HepG2 (cell line): Measurements from ENCODE around the gene RSRC2.

Experiments used
- ATAD3A ChIP-seq: sonication (generic); formaldehyde crosslinking; IDR thresholded peaks from 2 replicates; pipeline ENCODE4 v1.4.0; 2020; ENCODE audit warnings: missing genetic modification reagents
- YY1 ChIP-seq: IDR thresholded peaks from 2 replicates; pipeline ENCODE4 v1.6.1; 2011; ENCODE audit warnings: low read length, low read depth, moderate library complexity, mild to moderate bottlenecking; ENCODE audit not compliant: insufficient read depth, insufficient replicate concordance

- TF ChIP-seq ATAD3A (CRISPR knock-in tag), result no peak
- TF ChIP-seq YY1, result no peak
These were observed 6.1 kb downstream of the RSRC2 start for GRCh38 chr12:122520676-122521075.
